ENCODE data around the gene UCN3.
"Not testable (repeated sequence)": the region's sequence is repeated elsewhere in the genome, so short reads cannot be mapped to it uniquely, and the experiment has no call there.

The UCN3 gene

DNA sequence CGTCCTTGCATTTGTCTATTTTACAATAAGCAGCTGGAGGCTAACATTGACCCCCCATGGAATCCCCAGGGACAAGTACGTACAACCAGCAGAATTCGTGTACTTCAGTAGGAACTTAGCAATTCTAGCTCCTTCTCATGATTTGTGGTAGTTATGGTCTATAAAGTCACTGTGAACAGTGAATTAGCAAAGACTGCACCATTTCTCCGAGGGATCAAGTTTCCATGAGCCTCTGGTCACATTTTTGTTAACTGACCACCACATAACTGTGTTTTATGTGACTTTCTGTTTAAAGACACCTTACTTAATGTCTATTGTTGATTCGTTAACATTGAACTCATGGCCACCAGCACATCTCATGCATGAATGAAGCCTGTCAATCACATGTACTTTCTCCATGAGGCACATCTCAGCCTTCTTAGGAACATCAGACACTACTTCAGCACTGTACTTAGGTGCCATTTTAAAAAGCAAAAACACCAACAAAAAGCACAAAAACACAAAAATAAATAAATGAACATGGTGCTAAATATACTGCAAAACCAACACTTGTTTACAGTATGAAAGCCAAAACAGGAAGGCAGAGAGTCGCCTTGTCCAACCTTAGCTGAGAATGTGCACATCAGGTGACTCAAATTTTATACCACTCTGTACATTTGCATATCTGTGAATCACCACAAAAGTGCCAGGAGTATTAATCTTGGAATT, 9.0 kb upstream of the UCN3 start:
- Mint-ChIP-seq H3K4me1 (ENCODE audit: low read depth) (peaks cover 8% of the 10 kb centered on the region), H3K27me3 (no peaks in the 10 kb centered on the region), H3K27ac (no peak overlapping the region), H3K9me3 (ENCODE audit: low read depth) (no peaks in the 10 kb centered on the region), H3K4me3 (no peak overlapping the region), H3K36me3 (no peaks in the 10 kb centered on the region)

DNA sequence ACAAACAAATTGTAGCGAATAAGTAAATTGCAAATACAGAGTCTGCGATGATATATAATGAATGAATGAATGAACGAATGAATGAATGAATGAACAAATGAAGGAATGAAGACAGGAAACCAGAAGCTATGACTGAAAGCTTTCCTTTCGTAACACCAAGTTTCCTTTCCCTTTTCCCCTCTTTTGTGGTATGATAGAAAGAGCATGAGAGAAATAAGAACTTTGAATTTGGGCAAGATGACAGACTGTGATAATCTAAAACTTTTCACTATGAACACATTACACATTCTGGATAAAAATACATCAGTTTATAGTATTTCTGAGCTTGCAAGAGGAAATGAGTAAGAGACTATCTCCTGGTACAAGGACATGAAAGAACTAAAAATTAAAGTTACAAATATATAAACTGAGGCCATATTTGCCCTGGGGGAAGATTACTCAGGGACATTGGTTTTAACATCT, 8.4 kb upstream of the UCN3 start:
- H3K36me3 Mint-ChIP-seq = no peaks in the 10 kb centered on the region
- H3K27ac Mint-ChIP-seq = no peak overlapping the region
- H3K9me3 Mint-ChIP-seq (ENCODE audit: low read depth) = no peaks in the 10 kb centered on the region
- no peak overlapping the region for H3K4me3 Mint-ChIP-seq
- H3K4me1 Mint-ChIP-seq (ENCODE audit: low read depth) = peaks cover 8% of the 10 kb centered on the region
- H3K27me3 Mint-ChIP-seq = no peaks in the 10 kb centered on the region

DNA sequence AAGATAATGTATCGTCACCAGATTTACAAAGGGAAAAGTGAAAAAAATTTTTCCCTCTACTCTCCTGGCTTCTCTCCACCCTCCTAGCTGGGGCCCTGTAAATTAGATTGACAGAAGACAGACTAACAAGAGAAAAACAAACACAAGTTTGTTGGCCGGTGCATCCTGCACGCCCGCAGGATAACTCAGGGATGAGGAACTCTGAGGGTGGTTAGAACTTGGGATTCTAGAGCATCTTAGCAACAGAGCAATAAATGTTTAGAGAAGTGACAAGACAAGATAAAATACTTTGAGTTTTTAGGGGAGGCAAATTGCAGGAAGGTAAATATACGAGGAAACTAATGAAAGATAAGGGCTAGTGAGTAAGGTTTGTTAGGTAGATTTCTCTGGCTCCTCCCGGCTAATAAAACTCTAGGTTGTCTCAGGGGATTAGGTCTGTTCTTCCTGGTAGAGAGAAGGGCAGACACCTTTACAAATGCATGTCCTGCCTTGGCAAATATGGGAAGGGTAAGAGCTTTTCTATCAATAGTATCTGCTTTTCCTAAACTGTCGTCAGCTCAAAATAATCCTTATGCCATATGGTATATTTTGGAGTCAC, 4.3 kb upstream of the UCN3 start:
- Mint-ChIP-seq H3K4me1 (ENCODE audit: low read depth) (peaks cover 8% of the 10 kb centered on the region), H3K27ac (no peak overlapping the region), H3K4me3 (no peak overlapping the region), H3K27me3 (no peaks in the 10 kb centered on the region), H3K36me3 (no peaks in the 10 kb centered on the region), H3K9me3 (ENCODE audit: low read depth) (no peaks in the 10 kb centered on the region)

DNA sequence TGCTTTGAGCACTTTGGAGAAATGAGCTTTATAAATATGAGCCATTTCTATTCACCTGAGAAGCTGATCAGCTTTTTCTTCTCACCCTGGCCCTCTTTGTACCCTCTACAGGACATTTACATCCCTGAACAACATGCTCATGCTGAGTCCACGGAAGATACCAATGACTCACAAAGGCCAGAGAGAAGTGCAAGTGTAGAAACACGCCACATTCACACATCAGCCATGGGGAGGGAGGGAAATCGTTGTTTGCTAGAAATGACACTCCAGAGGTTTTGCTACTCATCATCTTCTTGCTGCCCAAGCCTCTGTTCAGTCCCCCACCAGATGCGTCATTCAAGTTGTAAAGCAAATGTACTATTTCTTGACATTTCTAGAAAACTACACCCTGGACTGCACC, 2.8 kb upstream of the UCN3 start:
- Mint-ChIP-seq H3K4me1 (ENCODE audit: low read depth) (no peaks in the 10 kb centered on the region), H3K27ac (no peak overlapping the region), H3K9me3 (ENCODE audit: low read depth) (no peaks in the 10 kb centered on the region), H3K4me3 (no peak overlapping the region), H3K27me3 (no peaks in the 10 kb centered on the region), H3K36me3 (no peaks in the 10 kb centered on the region)

DNA sequence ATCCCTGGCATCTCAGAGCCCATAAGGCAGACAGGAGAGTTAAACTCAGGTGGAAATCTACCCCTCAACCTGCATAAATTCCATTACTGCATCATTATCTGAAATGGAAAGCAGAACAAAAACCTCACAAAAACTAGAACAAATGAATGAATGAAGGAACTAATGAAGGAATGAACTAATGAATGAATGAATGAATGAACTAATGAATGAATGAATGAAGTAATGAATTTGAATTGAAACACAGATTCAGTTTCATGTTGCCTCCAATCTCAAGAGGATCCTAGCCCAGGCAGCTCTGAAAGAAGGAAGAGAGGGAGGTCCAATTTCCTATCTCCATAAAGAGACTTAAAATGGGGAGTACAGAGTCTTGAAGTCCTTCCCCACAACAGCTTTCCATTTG, 1.9 kb upstream of the UCN3 start:
- H3K9me3 Mint-ChIP-seq (ENCODE audit: low read depth) = no peaks in the 10 kb centered on the region
- H3K4me1 Mint-ChIP-seq (ENCODE audit: low read depth) = no peaks in the 10 kb centered on the region
- no peaks in the 10 kb centered on the region for H3K27me3 Mint-ChIP-seq
- no peak overlapping the region for H3K4me3 Mint-ChIP-seq
- no peak overlapping the region for H3K27ac Mint-ChIP-seq
- H3K36me3 Mint-ChIP-seq = no peaks in the 10 kb centered on the region

DNA sequence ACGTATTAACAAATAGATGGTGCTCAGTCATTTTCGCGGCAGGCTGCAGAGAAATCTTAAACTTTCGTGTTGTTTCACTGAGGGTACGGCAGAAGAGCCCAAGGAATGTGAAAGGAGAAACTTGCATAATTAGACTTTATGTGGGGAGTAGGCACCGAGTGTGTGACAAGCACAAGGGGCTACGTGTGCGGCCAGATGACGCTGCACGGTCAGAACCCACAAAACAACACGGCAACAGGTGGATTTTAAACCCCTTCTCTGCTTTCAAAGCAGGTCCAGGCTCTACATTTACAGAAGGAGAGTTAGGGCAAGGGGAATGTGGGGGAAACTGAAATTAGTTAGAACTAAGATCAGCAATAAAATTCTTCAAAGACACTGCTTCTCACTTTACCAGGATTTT, 392 bp upstream of the UCN3 start:
- no peaks in the 10 kb centered on the region for H3K9me3 Mint-ChIP-seq (ENCODE audit: low read depth)
- no peak overlapping the region for H3K27ac Mint-ChIP-seq
- no peaks in the 10 kb centered on the region for H3K36me3 Mint-ChIP-seq
- no peaks in the 10 kb centered on the region for H3K27me3 Mint-ChIP-seq
- no peaks in the 10 kb centered on the region for H3K4me1 Mint-ChIP-seq (ENCODE audit: low read depth)
- H3K4me3 Mint-ChIP-seq = no peak overlapping the region

DNA sequence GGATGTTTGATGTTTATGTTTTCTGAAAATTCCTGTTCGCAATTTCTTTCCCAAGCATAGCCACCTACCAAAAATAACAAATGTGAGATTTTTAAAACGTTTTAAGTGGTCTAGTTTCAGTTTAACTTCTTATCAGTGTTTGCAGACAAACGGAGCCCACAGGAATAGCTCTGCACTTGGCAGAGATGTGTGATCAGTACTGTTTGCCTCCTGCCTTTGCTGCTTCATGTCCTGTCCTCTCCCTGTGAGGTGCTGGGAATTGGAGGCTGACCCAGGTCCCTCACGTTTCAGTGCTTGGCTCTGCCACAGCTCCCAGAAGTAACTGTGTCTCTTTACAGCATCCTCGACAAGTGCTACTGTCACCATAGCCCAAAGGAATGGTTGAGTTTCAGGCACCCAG, 1.2 kb downstream of the UCN3 start:
- H3K27me3 Mint-ChIP-seq = no peaks in the 10 kb centered on the region
- H3K4me3 Mint-ChIP-seq = no peak overlapping the region
- no peaks in the 10 kb centered on the region for H3K36me3 Mint-ChIP-seq
- H3K27ac Mint-ChIP-seq = no peak overlapping the region
- no peaks in the 10 kb centered on the region for H3K4me1 Mint-ChIP-seq (ENCODE audit: low read depth)
- H3K9me3 Mint-ChIP-seq (ENCODE audit: low read depth) = no peaks in the 10 kb centered on the region

DNA sequence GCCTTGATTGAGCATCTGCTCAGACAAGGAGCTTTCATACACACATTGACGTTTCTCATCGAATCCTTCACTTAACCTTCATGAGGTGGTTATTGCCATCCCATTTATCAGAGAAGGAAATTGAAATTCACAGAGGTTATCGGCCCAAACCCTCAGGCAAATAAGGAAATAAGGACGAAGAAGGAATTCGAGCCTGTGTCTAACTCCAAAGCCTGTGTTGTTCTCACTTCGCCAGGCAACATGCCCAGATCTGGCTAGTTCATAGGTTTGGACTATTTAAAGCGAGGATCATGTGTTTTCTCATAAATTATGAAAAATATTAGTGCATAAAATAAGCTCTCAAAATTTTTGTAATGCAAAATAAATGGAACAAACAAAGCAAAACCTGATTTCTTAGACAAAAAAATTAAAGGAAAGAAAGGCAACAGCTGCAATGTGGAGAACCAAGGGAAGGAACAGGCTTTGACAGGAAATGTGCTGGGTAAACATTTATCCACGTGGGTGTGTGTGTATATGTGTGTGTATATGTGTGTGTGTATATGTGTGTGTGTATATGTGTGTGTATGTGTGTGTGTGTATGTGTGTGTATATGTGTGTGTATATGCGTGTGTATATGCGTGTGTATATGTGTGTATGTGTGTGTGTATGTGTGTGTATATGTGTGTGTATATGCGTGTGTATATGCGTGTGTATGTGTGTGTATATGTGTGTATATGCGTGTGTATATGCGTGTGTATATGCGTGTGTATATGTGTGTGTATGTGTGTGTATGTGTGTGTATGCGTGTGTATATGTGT, 4.8 kb downstream of the UCN3 start:
- Mint-ChIP-seq H3K27ac (no peak overlapping the region), H3K27me3 (no peaks in the 10 kb centered on the region), H3K4me3 (no peak overlapping the region), H3K9me3 (ENCODE audit: low read depth) (no peaks in the 10 kb centered on the region), H3K4me1 (ENCODE audit: low read depth) (no peaks in the 10 kb centered on the region), H3K36me3 (no peaks in the 10 kb centered on the region)

DNA sequence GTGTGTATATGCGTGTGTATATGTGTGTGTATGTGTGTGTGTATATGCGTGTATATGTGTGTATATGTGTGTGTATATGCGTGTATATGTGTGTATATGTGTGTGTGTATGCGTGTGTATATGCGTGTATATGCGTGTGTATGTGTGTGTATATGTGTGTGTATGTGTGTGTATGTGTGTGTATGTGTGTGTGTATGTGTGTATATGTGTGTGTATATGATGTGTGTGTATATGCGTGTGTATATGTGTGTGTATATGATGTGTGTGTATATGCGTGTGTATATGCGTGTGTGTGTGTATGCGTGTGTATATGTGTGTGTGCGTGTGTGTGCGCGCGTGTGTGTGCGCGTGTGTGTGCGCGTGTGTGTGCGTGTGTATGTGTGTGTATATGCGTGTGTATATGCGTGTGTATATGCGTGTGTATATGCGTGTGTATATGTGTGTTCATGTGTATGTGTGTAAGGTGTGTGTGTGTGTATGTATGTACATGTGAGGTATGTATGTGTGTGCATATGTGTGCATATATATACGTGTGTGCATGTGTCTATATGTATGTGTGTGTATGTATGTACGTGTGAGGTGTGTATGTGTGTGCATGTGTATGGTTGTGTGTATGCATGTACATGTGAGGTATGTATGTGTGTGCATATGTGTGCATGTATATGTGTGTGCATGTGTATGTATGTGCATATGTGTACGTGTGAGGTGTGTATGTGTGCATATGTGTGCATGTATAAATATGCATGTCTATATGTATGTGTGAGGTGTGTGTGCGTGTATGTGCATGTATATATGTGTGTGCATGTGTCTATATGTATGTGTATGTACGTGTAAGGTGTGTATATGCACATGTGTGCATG, 6.0 kb downstream of the UCN3 start:
- H3K27ac Mint-ChIP-seq = no peak overlapping the region

DNA sequence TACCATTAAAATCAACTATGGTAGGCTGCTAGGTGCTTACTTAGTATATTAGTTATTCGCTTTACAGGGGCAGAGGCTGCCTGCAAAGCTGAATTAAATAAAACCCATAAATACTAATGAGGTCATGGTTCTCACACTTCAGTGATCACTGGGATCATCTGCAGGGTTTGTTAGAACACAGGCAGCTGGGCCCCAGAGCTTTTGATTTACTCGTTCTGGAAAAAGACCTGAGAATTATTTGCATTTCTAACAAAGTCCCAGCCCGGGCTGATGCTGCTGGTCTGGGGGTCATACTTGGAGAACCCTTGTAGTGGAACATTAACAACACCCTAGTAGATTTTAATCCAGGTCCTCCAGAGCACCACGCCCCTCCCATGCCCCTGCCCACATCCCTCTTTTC, 8.5 kb downstream of the UCN3 start:
- no peak overlapping the region for H3K4me3 Mint-ChIP-seq

More for the DNA sequence above, 6.0 kb downstream of the UCN3 start:
- no peaks in the 10 kb centered on the region for H3K9me3 Mint-ChIP-seq (ENCODE audit: low read depth)
- no peaks in the 10 kb centered on the region for H3K36me3 Mint-ChIP-seq
- H3K27me3 Mint-ChIP-seq = peaks cover 4% of the 10 kb centered on the region
- H3K4me1 Mint-ChIP-seq (ENCODE audit: low read depth) = no peaks in the 10 kb centered on the region
- no peak overlapping the region for H3K4me3 Mint-ChIP-seq

DNA sequence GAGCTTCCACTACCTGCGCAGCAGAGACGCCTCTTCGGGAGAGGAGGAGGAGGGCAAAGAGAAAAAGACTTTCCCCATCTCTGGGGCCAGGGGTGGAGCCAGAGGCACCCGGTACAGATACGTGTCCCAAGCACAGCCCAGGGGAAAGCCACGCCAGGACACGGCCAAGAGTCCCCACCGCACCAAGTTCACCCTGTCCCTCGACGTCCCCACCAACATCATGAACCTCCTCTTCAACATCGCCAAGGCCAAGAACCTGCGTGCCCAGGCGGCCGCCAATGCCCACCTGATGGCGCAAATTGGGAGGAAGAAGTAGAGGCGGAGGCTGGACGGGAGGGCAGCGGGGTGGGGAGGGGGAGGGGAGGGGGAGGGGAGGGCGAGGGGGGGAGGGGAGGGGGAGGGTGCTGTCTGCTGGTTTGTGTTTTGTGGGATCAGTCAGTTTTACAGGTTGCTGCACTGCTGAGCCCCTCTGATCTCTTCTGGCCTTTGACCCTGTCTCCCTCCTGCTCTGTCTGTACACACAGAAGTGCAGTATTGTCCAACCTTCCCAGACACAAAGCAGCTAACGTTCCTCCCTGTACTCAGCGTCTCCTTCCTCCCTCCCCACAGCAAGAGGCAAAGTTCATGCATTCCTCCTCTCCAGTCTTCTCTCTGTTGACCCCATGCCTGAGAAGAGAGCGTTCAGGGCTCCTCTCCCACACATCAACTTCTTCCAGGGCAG, 9.3 kb downstream of the UCN3 start:
- H3K9me3 Mint-ChIP-seq (ENCODE audit: low read depth) = peaks cover under 1% of the 10 kb centered on the region
- H3K4me3 Mint-ChIP-seq = no peak overlapping the region
- no peaks in the 10 kb centered on the region for H3K4me1 Mint-ChIP-seq (ENCODE audit: low read depth)
- H3K36me3 Mint-ChIP-seq = no peaks in the 10 kb centered on the region
- H3K27me3 Mint-ChIP-seq = peaks cover 4% of the 10 kb centered on the region
- no peak overlapping the region for H3K27ac Mint-ChIP-seq

More for the DNA sequence above, 8.5 kb downstream of the UCN3 start:
- Mint-ChIP-seq H3K27me3 (peaks cover 4% of the 10 kb centered on the region), H3K4me1 (ENCODE audit: low read depth) (no peaks in the 10 kb centered on the region), H3K27ac (no peak overlapping the region), H3K36me3 (no peaks in the 10 kb centered on the region), H3K9me3 (ENCODE audit: low read depth) (no peaks in the 10 kb centered on the region)

DNA sequence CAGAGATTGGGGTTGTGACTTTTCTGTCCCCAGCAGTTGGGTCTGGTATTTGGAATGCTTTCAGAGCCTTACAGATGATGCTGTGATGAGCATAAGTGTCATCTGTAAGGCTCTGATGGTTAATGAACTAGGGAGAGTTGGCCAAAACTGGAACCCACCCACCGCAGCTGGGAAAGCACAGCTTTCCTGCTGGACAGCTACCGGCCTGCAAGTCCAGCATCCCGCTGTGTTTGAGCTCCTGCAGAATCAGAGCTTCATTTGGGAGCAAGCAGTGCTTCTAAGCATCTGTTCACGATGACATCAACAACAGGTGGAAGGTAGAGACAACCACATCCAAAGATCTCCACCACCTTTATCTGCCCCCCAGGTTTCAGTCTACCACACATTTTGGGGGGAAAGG, 11.7 kb downstream of the UCN3 start:
- H3K36me3 Mint-ChIP-seq = no peaks in the 10 kb centered on the region
- H3K4me1 Mint-ChIP-seq (ENCODE audit: low read depth) = no peaks in the 10 kb centered on the region
- peaks cover 5% of the 10 kb centered on the region for H3K9me3 Mint-ChIP-seq (ENCODE audit: low read depth)
- peaks cover 4% of the 10 kb centered on the region for H3K27me3 Mint-ChIP-seq
- H3K27ac Mint-ChIP-seq = no peak overlapping the region
- H3K4me3 Mint-ChIP-seq = no peak overlapping the region

DNA sequence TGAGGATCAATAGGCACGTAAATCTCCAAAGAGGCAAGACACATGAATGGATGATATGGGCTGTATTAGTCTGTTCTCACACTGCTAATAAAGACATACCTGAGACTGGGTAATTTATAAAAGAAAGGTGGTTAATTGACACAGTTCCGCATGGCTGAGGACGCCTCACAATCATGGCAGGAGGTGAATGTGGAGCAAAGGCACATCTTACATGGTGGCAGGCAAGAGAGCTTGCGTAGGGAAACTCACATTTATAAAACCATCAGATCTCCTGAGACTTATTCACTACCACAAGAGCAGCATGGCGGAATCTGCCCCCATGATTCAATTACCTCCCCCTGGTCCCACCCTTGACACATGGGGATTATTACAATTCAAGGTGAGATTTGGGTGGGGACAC, 14.4 kb downstream of the UCN3 start:
- not testable (repeated sequence) for H3K9me3 Mint-ChIP-seq (ENCODE audit: low read depth); H3K27ac Mint-ChIP-seq; H3K4me1 Mint-ChIP-seq (ENCODE audit: low read depth); H3K4me3 Mint-ChIP-seq; H3K36me3 Mint-ChIP-seq; H3K27me3 Mint-ChIP-seq

DNA sequence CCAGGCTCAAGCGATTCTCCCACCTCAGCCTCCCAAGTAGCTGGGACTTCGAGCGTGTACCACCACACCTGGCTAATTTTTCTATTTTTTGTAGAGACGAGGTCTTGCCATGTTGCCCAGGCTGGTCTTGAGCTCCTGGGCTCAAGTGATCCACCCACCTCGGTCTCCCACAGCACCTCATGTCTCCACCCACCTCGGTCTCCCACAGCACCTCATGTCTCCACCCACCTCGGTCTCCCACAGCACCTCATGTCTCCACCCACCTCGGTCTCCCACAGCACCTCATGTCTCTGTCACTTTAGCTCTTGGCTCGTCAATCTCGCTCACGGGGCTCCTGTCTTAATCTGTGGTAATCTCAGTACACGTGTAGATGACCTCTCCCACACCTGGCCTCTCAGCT, 15.6 kb downstream of the UCN3 start:
- not testable (repeated sequence) for H3K4me1 Mint-ChIP-seq (ENCODE audit: low read depth); H3K36me3 Mint-ChIP-seq; H3K4me3 Mint-ChIP-seq; H3K27me3 Mint-ChIP-seq; H3K9me3 Mint-ChIP-seq (ENCODE audit: low read depth); H3K27ac Mint-ChIP-seq
